Duodenal mucosa (tissue), 2 donors: ENCODE results near the gene HOXA6.

Experiments
- H3K27ac ChIP-seq: one replicate; pipeline ENCODE4 v1.7.0; 2013; ENCODE audit warnings: low read depth, low read length
- H3K27me3 ChIP-seq, 2 donors: one replicate each; pipeline ENCODE4 v1.7.0; 2013; ENCODE audit warnings: low read length in 2 of 2, control low read depth in 1 of 2; ENCODE audit not compliant: insufficient read depth in 2 of 2, control insufficient read depth in 1 of 2
- H3K36me3 ChIP-seq, 2 donors: one replicate each; pipeline ENCODE4 v1.7.0; 2013; ENCODE audit warnings: low read length in 2 of 2, control low read depth in 1 of 2; ENCODE audit not compliant: insufficient read depth in 2 of 2, control insufficient read depth in 1 of 2
- H3K4me1 ChIP-seq, 2 donors: one replicate each; pipeline ENCODE4 v1.7.0; 2013; ENCODE audit warnings: low read length in 2 of 2, control low read depth in 1 of 2; ENCODE audit not compliant: insufficient read depth in 2 of 2, control insufficient read depth in 1 of 2
- H3K4me3 ChIP-seq, 2 donors: one replicate each; pipeline ENCODE4 v1.7.0; 2013; ENCODE audit warnings: low read length in 2 of 2, low read depth in 1 of 2
- H3K9ac ChIP-seq, 2 donors: one replicate each; pipeline ENCODE4 v1.7.0; 2013; ENCODE audit warnings: low read length in 2 of 2, low read depth in 1 of 2
- H3K9me3 ChIP-seq, 2 donors: one replicate each; pipeline ENCODE4 v1.7.0; 2013; ENCODE audit warnings: low read length in 2 of 2, control low read depth in 1 of 2; ENCODE audit not compliant: control insufficient read depth in 1 of 2

Gene HOXA6

DNA sequence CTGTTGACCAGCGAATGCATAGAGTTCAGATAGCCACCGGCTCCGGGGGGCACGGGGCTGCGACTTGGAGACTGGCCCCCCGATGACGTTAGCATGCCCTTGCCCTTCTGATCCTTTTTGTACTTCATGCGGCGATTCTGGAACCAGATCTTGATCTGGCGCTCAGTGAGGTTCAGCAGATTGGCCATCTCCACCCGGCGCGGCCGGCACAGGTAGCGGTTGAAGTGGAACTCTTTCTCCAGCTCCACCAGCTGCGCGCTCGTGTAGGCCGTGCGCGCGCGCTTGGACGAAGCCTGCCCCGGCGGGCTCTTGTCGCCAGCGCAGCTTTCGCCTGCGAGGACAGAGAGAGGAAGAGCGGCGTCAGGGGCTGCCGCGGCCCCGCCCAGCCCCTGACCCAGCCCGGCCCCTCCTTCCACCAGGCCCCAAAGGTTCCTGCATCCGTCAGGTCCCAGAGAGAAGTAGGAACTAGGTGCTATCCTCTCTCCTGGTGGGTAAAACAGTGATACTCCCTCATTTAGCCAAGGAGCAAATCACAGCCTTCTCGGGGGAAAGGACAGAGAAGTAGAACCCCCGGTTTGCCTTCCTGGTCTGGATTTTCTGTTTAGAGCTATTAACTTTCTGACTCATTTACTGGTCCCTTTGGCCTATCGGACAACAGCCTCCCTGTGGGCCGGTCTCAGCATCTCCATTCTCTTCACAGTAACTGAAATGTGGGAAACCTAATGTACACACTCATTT, 39.0 kb downstream of the HOXA6 start:
- no peaks in the 10 kb centered on the region for H3K36me3 ChIP-seq
- peak overlapping the region in 1 of 2 donors; percentile 6 for H3K9ac ChIP-seq
- no peaks in the 10 kb centered on the region for H3K9me3 ChIP-seq
- peaks cover 0 to 9% of the 10 kb centered on the region in 2 donors for H3K4me1 ChIP-seq
- H3K4me3 ChIP-seq: peak overlapping the region in 1 of 2 donors; percentile 17
- peaks cover 11 to 18% of the 10 kb centered on the region in 2 donors for H3K27me3 ChIP-seq
- H3K27ac ChIP-seq: peak overlapping the region; percentile 75

- Histone ChIP-seq H3K27me3 (peaks cover 17 to 27% of the 10 kb centered on the region in 2 donors), H3K9ac (peak overlapping the region in 1 of 2 donors; percentile 37), H3K4me3 (peak overlapping the region; percentile 17 to 21)
These were observed 39.9 kb downstream of the HOXA6 start for GRCh38 chr7:27107391-27108381.

DNA sequence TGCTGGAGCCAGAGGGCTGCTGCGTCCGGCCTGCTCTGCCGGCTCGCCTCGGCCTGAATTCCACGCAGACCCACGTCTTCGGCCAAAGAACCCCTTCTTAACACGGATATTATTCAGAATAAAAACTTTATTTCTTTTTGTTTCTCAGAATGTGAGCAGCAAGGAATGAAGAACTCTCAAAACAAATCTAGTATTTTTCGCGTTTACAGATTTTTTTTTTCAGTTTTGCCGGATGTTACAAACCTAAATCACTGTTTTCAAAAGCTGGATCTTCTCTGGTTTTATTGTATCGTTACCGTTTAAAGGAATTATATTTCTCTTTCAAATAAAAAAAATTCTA, 40.7 kb downstream of the HOXA6 start:
- Histone ChIP-seq H3K4me1 (peaks cover 4 to 8% of the 10 kb centered on the region in 2 donors), H3K27ac (peak overlapping the region; percentile 58), H3K9ac (peak overlapping the region in 1 of 2 donors; percentile 33), H3K36me3 (no peaks in the 10 kb centered on the region), H3K9me3 (no peaks in the 10 kb centered on the region), H3K4me3 (peak overlapping the region in 1 of 2 donors; percentile 0), H3K27me3 (peaks cover 23 to 33% of the 10 kb centered on the region in 2 donors)

More at GRCh38 chr7:27107391-27108381, 39.9 kb downstream of the HOXA6 start:
- peak overlapping the region; percentile 75 for H3K27ac ChIP-seq
- no peaks in the 10 kb centered on the region for H3K9me3 ChIP-seq
- H3K36me3 ChIP-seq: no peaks in the 10 kb centered on the region
- H3K4me1 ChIP-seq: peaks cover 2 to 5% of the 10 kb centered on the region in 2 donors

- no peaks in the 10 kb centered on the region for H3K9me3 ChIP-seq
- peak overlapping the region; percentile 58 for H3K27ac ChIP-seq
- peaks cover 4 to 8% of the 10 kb centered on the region in 2 donors for H3K4me1 ChIP-seq
- H3K27me3 ChIP-seq: peaks cover 29 to 39% of the 10 kb centered on the region in 2 donors
- peak overlapping the region; percentile 33 to 47 for H3K9ac ChIP-seq
- H3K36me3 ChIP-seq: no peaks in the 10 kb centered on the region
- H3K4me3 ChIP-seq: peak overlapping the region in 1 of 2 donors; percentile 57
These were observed 41.2 kb downstream of the HOXA6 start for GRCh38 chr7:27106181-27106900.

GRCh38 chr7:27105301-27106031, 42.1 kb downstream of the HOXA6 start:
- Histone ChIP-seq H3K27ac (peak overlapping the region; percentile 22), H3K4me1 (peaks cover 4 to 8% of the 10 kb centered on the region in 2 donors), H3K9me3 (no peaks in the 10 kb centered on the region), H3K9ac (peak overlapping the region in 1 of 2 donors; percentile 33), H3K4me3 (no peak overlapping the region), H3K27me3 (peaks cover 37 to 47% of the 10 kb centered on the region in 2 donors), H3K36me3 (no peaks in the 10 kb centered on the region)

DNA sequence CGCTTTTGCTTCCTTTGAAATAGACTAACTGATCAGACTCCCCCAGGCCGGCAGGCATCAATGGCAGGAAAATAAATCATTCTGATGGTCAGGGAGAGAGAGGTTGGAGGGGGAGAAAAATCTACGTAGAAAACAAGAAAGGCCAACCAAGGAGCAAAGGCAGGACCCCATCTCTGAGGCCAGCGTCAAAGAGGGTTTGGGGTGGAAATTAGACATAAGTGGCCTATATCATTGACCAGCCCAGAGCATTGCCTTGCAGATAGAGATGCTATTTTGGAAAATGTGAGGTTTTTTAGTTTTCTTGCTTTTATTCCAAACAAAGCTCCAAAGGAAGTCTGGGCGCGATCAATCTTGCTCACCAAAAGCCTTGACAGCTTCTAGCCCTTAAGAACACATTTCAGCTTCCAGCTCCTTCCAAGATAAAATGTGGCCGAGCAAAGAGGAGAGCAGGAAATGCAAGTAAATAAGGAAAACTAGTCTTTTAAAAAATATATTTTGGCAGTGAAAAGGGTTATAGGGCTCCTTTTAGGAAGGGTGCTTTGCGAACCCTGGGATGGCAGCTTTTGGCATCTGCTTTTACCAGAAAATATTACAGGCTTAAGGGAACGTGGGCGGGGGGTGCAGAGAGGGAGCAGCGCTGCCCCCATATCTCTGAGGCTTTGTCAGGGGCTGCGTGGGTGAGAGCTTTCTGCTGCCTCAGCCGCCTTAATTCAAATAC, 43.1 kb downstream of the HOXA6 start:
- Histone ChIP-seq H3K27me3 (peaks cover 46 to 57% of the 10 kb centered on the region in 2 donors), H3K36me3 (no peaks in the 10 kb centered on the region), H3K4me3 (peak overlapping the region in 1 of 2 donors; percentile 36), H3K27ac (peak overlapping the region; percentile 22), H3K9ac (peak overlapping the region in 1 of 2 donors; percentile 40), H3K9me3 (no peaks in the 10 kb centered on the region), H3K4me1 (peaks cover 4 to 11% of the 10 kb centered on the region in 2 donors)

- Histone ChIP-seq H3K4me3 (peak overlapping the region; percentile 36 to 40), H3K27me3 (peaks cover 52 to 65% of the 10 kb centered on the region in 2 donors), H3K27ac (peak overlapping the region; percentile 64)
These were observed 43.9 kb downstream of the HOXA6 start for GRCh38 chr7:27103489-27104226.

GRCh38 chr7:27102581-27103442, 44.8 kb downstream of the HOXA6 start, which contains the start of gene HOXA2:
HOXA2 (minus strand) TSS chr7:27102683; CDS start chr7:27102500, 183 bp downstream.
- Histone ChIP-seq H3K4me1 (peaks cover 9 to 25% of the 10 kb centered on the region in 2 donors), H3K27me3 (peaks cover 60 to 73% of the 10 kb centered on the region in 2 donors), H3K36me3 (peaks cover 0 to 3% of the 10 kb centered on the region in 2 donors), H3K4me3 (peak within 1 kb of the TSS; percentile 45 to 51), H3K9ac (peak within 1 kb of the TSS; percentile 40 to 51), H3K27ac (peak within 1 kb of the TSS; percentile 64), H3K9me3 (no peaks in the 10 kb centered on the region)

More at GRCh38 chr7:27103489-27104226, 43.9 kb downstream of the HOXA6 start:
- Histone ChIP-seq H3K4me1 (peaks cover 5 to 19% of the 10 kb centered on the region in 2 donors), H3K36me3 (peaks cover 0 to 3% of the 10 kb centered on the region in 2 donors), H3K9ac (peak overlapping the region in 1 of 2 donors; percentile 40), H3K9me3 (no peaks in the 10 kb centered on the region)
